HG03280 (cell line): Measurements from ENCODE around the gene MAD1L1.
A peak's percentile ranks its signal among the peaks of the same experiment; 100 is the strongest.
"Not testable (repeated sequence)": the region's sequence is repeated elsewhere in the genome, so short reads cannot be mapped to it uniquely, and the experiment has no call there.

Source experiments
- ATAC-seq: cut with Tn5 transposase; IDR thresholded peaks from one replicate; pipeline ENCODE4 v1.9.1; 2021; ENCODE audit warnings: mild to moderate bottlenecking, moderate library complexity; ENCODE audit not compliant: unreplicated experiment

Gene MAD1L1

GRCh38 chr7:2075811-2076210 is 156.9 kb downstream of the MAD1L1 start:
- ATAC-seq, result no peak

GRCh38 chr7:2074691-2075090 is 158.1 kb downstream of the MAD1L1 start:
- no peak for ATAC-seq

GRCh38 chr7:2072798-2073197 is 159.9 kb downstream of the MAD1L1 start:
- no peak for ATAC-seq

GRCh38 chr7:2072042-2072441 is 160.7 kb downstream of the MAD1L1 start:
- peak; percentile 86 for ATAC-seq

GRCh38 chr7:2071133-2071832 is 161.5 kb downstream of the MAD1L1 start:
- no peak for ATAC-seq

- no peak for ATAC-seq
These were observed 162.5 kb downstream of the MAD1L1 start for GRCh38 chr7:2070151-2070763.

GRCh38 chr7:2069472-2069860 is 163.3 kb downstream of the MAD1L1 start:
- no peak for ATAC-seq

- ATAC-seq, result no peak
These were observed 163.9 kb downstream of the MAD1L1 start for GRCh38 chr7:2068693-2069471.

- ATAC-seq, result no peak
These were observed 166.4 kb downstream of the MAD1L1 start for GRCh38 chr7:2066251-2066919.

GRCh38 chr7:2065528-2065927 is 167.2 kb downstream of the MAD1L1 start:
- ATAC-seq, result no peak

GRCh38 chr7:2063563-2064260 is 169.0 kb downstream of the MAD1L1 start:
- no peak for ATAC-seq

GRCh38 chr7:2062648-2063047 is 170.1 kb downstream of the MAD1L1 start:
- no peak for ATAC-seq

GRCh38 chr7:2060701-2061100 is 172.0 kb downstream of the MAD1L1 start:
- no peak for ATAC-seq

GRCh38 chr7:2059964-2060700 is 172.6 kb downstream of the MAD1L1 start:
- no peak for ATAC-seq

GRCh38 chr7:2058246-2058645 is 174.5 kb downstream of the MAD1L1 start:
- not testable (repeated sequence) for ATAC-seq

GRCh38 chr7:2055956-2056355 is 176.8 kb downstream of the MAD1L1 start:
- no peak for ATAC-seq

- ATAC-seq, result no peak
These were observed 177.8 kb downstream of the MAD1L1 start for GRCh38 chr7:2054927-2055326.

- no peak for ATAC-seq
These were observed 179.3 kb downstream of the MAD1L1 start for GRCh38 chr7:2053395-2053794.

- no peak for ATAC-seq
These were observed 180.1 kb downstream of the MAD1L1 start for GRCh38 chr7:2052657-2053048.
